GM18868 (cell line): Measurements from ENCODE around the gene ECT2.
"Not testable (repeated sequence)": the region's sequence is repeated elsewhere in the genome, so short reads cannot be mapped to it uniquely, and the experiment has no call there.

Experiments used
- ATAC-seq: cut with Tn5 transposase; IDR thresholded peaks from one replicate; pipeline ENCODE4 v1.9.1; 2021; ENCODE audit warnings: mild to moderate bottlenecking, moderate library complexity; ENCODE audit not compliant: unreplicated experiment

The ECT2 gene

GRCh38 chr3:172726380-172726779 lies 24.1 kb upstream of the ECT2 start:
- no peak for ATAC-seq

- no peak for ATAC-seq
These were observed 15.5 kb upstream of the ECT2 start for GRCh38 chr3:172735014-172735413.

GRCh38 chr3:172739462-172739861 lies 11.1 kb upstream of the ECT2 start:
- no peak for ATAC-seq

GRCh38 chr3:172746475-172746874 lies 4.1 kb upstream of the ECT2 start:
- no peak for ATAC-seq

- ATAC-seq, result no peak
These were observed 1.1 kb upstream of the ECT2 start for GRCh38 chr3:172749230-172749965.

GRCh38 chr3:172750069-172750367 lies 508 bp upstream of the ECT2 start:
- ATAC-seq, result peak; percentile 0

GRCh38 chr3:172751175-172751704 lies 714 bp downstream of the ECT2 start:
- peak; percentile 13 for ATAC-seq

- ATAC-seq, result no peak
These were observed 2.1 kb downstream of the ECT2 start for GRCh38 chr3:172752651-172753050.

- no peak for ATAC-seq
These were observed 2.6 kb downstream of the ECT2 start for GRCh38 chr3:172753125-172753524.

- not testable (repeated sequence) for ATAC-seq
These were observed 9.9 kb downstream of the ECT2 start for GRCh38 chr3:172760416-172760815.

GRCh38 chr3:172766241-172766640 lies 15.7 kb downstream of the ECT2 start:
- ATAC-seq, result no peak

- ATAC-seq, result no peak
These were observed 16.3 kb downstream of the ECT2 start for GRCh38 chr3:172766718-172767405.

GRCh38 chr3:172770382-172770781 lies 19.9 kb downstream of the ECT2 start:
- ATAC-seq, result no peak

- no peak for ATAC-seq
These were observed 21.1 kb downstream of the ECT2 start for GRCh38 chr3:172771672-172772071.

GRCh38 chr3:172776049-172776717 lies 25.7 kb downstream of the ECT2 start:
- ATAC-seq, result no peak

- no peak for ATAC-seq
These were observed 27.4 kb downstream of the ECT2 start for GRCh38 chr3:172777901-172778300.

- ATAC-seq, result no peak
These were observed 31.7 kb downstream of the ECT2 start for GRCh38 chr3:172782235-172782634.

- no peak for ATAC-seq
These were observed 35.5 kb downstream of the ECT2 start for GRCh38 chr3:172786036-172786435.

- ATAC-seq, result no peak
These were observed 36.5 kb downstream of the ECT2 start for GRCh38 chr3:172787019-172787418.

- ATAC-seq, result no peak
These were observed 37.2 kb downstream of the ECT2 start for GRCh38 chr3:172787746-172788145.

GRCh38 chr3:172799246-172799645 lies 48.7 kb downstream of the ECT2 start:
- ATAC-seq, result no peak

GRCh38 chr3:172800156-172800555 lies 49.6 kb downstream of the ECT2 start:
- ATAC-seq, result no peak
